NCI-H2227 treated with DMSO at 0.1 percent for 48 hours (cell line): ENCODE data around the gene DGCR2.
"Not testable (repeated sequence)": the region's sequence is repeated elsewhere in the genome, so short reads cannot be mapped to it uniquely, and the experiment has no call there.

Experiments
- DNase-seq: peaks from one replicate; lab custom pipeline; 2025; lab: John Stamatoyannopoulos, UW

DGCR2 gene

GRCh38 chr22:19040888-19041703 is 81.1 kb downstream of the DGCR2 start:
- no peak for DNase-seq

GRCh38 chr22:19040391-19040861 is 81.8 kb downstream of the DGCR2 start:
- no peak for DNase-seq

- no peak for DNase-seq
Observed at GRCh38 chr22:19039796-19040280, 82.4 kb downstream of the DGCR2 start.

DNA sequence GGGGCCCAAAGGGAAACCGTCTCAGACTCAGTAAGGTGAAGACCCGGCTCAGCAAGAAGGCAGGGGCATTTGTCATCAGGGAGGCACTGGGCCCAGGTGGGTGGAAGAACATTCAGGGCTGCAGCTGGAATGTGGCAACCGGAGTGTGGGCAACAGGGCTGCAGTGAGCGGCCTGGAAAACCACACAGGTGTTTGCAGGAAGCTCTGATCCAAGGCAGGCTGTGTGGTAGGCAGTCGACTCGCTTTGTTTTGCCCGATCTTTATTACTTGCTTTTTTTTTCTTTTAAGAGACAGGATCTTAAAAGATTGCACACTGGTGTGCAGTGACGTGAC is 82.8 kb downstream of the DGCR2 start:
- no peak for DNase-seq

DNA sequence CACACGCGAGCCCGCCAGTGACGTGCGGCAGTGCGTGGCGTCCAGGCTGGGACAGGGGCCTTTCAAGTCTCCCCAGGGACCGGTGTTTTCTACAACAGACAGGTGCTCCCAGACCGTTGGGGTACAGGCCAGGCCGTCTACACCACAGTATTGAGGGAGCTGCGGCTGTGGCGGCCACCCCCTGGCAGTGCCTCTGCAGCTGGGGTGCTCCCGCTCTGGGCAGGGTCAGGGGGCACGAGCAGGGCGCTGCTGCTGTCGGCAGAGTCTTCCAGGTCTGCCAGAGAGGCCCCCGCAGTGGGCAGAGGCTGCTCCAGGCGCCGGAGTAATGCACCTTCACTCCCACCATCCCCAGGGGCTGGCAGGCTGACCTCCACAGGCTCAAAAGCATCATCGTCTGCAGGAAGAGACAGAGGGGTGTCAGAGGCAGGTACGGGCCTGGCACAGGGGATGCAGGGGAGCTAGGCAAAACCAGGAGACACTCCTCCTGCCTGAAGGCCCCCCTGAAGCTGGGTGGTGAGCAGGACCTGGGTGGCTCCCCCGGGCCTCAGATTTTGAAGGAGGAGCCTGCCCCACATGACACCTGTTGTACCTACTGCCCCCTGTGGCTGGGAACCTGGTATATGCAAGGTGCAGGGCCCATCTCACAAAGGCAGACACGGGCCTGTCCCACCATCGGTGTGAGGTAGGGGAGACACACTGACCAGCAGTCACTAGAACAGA is 83.3 kb downstream of the DGCR2 start:
- no peak for DNase-seq

DNA sequence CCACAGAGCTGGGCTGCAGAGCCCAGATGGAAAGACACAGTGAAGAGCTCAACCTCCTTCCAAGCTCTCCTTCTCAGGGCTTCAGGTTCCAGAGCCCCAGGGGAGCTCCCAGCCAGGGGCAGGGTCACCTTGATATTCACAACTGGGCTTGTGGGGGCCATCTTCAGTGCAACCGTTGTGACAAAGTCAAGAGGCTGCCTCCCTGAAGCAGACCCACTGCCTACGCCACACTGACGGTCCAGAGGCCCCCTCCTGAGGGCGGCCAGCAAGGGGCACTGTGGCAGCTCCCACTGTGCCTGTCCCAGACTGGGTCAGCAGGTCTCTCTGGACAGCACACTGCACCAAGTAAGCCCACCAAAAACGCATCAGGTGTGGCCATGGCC is 84.1 kb downstream of the DGCR2 start:
- DNase-seq = no peak

- no peak for DNase-seq
Observed at GRCh38 chr22:19037282-19038163, 84.7 kb downstream of the DGCR2 start.

- no peak for DNase-seq
Observed at GRCh38 chr22:19036523-19037273, 85.5 kb downstream of the DGCR2 start.

GRCh38 chr22:19036229-19036522 is 86.0 kb downstream of the DGCR2 start:
- no peak for DNase-seq

GRCh38 chr22:19035474-19036228 is 86.6 kb downstream of the DGCR2 start:
- DNase-seq = no peak

DNA sequence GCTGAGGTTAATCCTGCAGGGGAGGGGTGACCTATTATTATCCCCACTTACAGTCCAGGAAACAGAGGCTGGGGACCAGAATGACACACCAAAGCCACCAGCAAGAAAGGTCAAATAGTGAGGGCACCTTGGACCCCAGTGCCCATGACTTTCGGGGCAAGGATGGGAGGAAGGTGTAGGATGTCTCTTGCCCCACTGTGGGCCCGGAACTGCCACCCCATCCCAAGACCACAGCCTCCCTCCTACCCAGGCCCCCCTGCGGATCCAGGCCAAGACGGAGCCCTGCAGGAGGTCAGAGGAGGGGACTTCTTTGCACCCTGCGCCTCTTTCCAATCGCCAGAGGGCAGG is 87.1 kb downstream of the DGCR2 start:
- not testable (repeated sequence) for DNase-seq

- DNase-seq = not testable (repeated sequence)
Observed at GRCh38 chr22:19034724-19035120, 87.5 kb downstream of the DGCR2 start.

- not testable (repeated sequence) for DNase-seq
Observed at GRCh38 chr22:19034031-19034723, 88.0 kb downstream of the DGCR2 start.

DNA sequence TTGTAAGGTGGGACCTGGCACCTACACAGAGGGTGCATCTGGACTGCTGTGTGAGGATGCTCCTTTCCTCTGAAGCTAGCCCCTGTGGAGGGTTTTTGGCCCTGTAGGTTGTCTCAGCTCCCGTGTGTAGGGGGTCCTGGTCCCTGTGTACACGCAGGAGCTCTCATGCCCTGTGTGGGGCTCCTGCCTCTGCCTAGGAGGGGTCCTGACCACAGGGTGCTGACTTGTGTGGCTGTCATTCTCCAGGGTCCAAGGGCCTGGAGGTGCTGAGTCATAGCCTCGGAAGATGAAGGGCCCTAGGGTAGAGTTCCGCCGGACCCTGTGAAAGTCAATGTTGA is 88.7 kb downstream of the DGCR2 start:
- DNase-seq = not testable (repeated sequence)

DNA sequence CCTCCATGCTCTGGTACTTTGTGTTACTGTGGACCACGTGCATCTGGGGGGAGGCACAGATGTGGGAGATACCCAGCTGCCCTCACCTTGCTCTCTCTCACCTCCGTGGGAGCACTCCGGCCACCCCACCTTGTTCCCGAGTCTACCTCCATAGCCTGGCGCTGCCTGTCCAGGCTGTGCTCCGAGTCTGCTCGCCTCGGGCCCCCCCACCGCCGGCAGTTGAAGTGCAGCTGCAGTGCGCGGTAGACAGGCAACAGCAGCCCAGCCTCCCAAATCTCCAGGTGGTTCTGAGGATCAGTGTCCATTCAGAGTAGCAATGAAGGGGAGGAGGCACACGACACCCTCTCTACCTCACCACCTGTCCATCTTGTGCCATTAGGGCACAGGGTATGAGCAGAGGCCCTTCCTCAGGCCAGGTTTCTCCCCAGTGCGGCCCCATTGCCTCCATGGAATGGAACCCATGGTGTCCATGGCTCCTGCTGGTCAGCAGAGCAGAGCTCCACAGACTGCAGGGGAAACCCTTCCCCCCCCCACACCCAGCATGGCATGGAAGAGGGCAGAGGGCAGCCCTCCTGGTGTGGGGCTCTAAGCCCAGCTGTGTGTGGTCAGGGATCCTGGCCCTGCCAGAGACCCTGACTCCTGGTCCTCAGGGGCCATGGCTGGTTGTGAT is 89.2 kb downstream of the DGCR2 start:
- not testable (repeated sequence) for DNase-seq

DNA sequence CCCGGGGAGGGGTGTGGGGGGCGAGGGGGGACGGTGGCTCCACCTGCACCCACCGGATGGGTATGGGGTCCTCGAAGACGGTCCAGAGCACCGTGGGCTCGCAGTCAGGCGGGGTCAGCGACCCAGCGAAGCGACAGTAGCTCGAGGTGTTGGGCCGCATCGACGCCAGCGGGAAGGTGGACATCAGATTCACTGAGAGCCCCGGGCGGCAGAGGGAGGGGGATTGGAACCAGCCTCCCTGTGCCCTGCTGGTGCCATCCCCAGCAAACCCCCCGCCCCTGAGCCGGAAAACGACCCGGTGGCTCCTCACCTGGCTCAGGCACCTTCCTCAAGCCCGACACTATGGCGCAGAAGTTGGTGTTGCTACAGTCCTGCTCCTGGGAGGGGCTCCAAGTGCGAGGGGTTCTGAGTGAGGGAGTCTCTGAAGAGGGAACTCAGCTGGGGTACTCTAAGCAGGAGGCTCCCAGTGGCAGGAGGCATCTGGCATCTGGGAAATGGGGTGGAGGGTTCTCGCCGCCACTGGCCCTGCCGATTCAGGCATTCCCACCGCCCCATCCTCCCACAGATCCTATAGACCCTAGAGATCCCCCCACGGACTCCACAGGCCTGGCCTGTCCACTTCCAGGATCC is 89.9 kb downstream of the DGCR2 start:
- DNase-seq = not testable (repeated sequence)

- not testable (repeated sequence) for DNase-seq
Observed at GRCh38 chr22:19030889-19031252, 91.3 kb downstream of the DGCR2 start.

GRCh38 chr22:19030226-19030888 is 91.9 kb downstream of the DGCR2 start:
- not testable (repeated sequence) for DNase-seq
